HG03521 (cell line): ENCODE measurements around the gene SLC22A5.

Experiments used
- ATAC-seq: cut with Tn5 transposase; IDR thresholded peaks from one replicate; pipeline ENCODE4 v1.9.1; 2021; ENCODE audit warnings: mild to moderate bottlenecking, moderate library complexity; ENCODE audit not compliant: unreplicated experiment

Gene SLC22A5

DNA sequence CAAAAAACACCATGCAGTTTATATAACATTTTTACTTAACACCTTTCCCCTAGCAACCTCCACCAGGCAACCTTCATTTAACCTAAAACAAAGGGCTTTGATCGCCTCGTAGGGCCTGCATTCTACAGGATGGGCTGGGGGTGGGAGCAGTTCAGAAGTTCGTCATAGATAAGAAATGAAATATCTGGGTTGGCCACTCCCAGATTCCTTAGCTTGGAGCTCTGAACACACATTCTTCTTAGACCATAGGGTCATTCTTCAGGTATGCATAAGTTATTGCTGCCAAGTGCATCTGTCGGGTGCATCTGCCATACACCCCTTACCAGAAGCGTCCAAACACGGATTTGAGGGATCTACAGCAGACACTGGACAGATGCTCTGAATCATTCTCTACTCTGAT lies 4.3 kb upstream of the SLC22A5 start:
- ATAC-seq, result no peak

DNA sequence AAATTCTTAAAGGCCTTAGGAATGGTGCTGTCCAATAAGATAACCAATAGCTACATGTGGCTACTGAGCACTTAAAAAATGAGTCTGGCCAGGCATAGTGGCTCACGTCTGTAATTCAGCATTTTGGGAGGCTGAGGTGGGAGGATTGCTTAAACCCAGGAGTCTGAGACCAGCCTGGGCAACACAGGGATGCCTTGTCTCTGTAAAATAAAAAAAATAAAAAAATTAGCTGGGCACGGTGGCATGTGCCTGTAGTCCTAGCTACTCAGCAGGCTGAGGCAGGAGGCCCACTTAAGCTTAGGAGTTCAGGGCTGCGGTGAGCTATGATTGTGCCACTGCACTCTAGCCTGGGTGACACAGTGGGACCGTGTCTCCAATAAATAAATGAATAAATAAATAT lies 1.3 kb upstream of the SLC22A5 start:
- ATAC-seq, result no peak

DNA sequence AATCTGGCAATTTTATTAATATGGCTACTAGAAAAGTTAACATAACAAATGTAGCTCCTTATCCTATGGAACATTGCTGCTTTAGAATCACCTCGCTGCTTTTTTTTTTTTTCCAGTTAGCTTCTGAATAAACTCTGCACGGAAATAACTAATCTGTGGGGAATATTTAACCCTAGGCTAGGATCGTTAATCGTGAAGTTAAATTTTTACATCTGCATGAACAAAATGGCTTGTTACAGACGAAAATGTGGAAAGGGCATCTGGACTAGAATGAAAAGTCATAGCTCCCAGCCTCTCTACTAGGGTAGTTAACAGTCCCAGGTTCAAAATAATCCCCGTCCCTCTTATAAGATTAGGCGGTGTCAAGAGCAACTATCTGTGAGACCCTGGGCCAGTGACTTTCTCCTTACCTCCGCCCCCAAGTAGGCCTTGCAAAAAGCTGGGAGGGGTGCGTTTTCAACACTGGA lies 470 bp upstream of the SLC22A5 start:
- ATAC-seq, result no peak

DNA sequence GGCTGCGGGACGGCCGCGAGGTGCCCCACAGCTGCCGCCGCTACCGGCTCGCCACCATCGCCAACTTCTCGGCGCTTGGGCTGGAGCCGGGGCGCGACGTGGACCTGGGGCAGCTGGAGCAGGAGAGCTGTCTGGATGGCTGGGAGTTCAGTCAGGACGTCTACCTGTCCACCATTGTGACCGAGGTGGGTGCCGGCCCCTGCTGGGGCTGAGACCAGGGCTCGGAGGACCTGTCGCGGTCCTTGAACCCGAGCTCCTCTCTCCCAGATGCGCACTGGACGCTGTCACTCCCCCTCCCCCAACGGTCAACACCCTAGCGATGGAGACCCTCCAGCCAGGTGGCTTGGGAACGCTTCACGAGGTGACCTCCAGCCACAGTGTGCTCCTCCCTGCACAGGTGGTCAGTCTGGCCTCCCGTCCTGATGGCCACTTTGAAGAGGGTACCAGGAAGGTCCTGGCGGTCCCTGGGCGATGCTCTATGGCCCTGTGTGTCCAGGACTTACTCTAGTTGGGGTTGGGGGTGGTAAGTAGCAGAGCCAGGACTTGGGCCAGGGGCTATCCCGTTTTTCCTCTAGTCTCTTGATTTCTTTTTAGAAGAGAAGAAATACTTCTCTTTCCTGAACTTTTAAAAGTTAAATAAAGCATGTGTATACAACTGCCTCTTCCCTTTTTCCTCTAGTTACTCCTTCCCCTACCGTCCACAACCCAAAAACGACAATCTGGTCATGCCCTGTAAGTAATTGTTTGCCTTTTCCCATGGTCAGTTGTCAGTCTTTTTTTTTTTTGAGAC lies 866 bp downstream of the SLC22A5 start:
- no peak for ATAC-seq

DNA sequence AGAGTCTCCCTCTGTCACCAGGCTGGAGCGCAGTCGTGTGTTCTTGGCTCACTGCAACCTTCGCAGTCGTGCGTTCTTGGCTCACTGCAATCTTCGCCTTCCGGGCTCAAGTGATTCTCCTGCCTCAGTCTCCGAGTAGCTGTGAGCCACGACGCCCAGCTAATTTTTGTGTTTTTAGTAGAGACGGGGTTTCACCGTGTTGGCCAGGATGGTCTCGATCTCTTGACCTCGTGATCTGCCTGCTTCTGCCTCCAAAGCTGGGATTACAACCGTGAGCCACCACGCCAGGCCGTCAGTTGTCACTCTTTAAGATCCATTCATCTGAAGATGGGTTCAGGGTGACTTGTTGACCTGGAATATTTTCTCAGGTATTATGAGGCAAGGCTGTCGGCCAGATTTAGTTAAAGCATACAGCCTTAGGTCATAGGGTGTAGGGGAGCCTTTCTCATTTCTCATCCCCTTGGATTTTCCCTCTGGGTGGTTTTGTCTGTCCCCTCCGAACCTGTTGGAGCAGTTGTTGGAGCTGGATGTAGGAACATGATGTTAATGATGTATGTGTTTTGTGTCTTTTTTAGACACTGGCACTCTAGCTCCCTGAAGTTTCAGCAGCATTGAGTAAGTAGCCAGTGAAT lies 1.6 kb downstream of the SLC22A5 start:
- ATAC-seq, result no peak

- ATAC-seq, result no peak
Observed at GRCh38 chr5:132371603-132371994, 2.1 kb downstream of the SLC22A5 start.

DNA sequence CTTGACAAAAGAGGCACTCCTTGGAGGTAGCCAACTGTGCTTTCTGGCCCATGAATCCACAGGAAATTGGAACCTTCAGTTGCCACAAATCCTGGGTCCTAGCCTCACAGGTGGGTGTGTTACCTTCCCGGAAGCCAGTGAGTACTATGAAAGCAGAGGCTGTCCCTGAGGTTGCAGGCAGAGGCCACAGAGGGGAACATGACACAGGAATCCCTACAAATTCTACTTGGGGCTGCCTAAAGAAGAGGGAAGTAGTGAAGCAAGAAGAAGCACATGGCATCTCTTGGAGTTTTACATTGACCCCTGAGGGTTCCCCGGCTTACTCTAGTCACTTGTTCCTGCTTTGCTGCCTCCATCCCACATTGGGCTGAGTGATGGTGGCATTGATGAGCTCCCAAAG lies 2.6 kb downstream of the SLC22A5 start:
- ATAC-seq, result no peak

- ATAC-seq, result no peak
Observed at GRCh38 chr5:132372542-132372941, 3.0 kb downstream of the SLC22A5 start.

- no peak for ATAC-seq
Observed at GRCh38 chr5:132375957-132376356, 6.4 kb downstream of the SLC22A5 start.

DNA sequence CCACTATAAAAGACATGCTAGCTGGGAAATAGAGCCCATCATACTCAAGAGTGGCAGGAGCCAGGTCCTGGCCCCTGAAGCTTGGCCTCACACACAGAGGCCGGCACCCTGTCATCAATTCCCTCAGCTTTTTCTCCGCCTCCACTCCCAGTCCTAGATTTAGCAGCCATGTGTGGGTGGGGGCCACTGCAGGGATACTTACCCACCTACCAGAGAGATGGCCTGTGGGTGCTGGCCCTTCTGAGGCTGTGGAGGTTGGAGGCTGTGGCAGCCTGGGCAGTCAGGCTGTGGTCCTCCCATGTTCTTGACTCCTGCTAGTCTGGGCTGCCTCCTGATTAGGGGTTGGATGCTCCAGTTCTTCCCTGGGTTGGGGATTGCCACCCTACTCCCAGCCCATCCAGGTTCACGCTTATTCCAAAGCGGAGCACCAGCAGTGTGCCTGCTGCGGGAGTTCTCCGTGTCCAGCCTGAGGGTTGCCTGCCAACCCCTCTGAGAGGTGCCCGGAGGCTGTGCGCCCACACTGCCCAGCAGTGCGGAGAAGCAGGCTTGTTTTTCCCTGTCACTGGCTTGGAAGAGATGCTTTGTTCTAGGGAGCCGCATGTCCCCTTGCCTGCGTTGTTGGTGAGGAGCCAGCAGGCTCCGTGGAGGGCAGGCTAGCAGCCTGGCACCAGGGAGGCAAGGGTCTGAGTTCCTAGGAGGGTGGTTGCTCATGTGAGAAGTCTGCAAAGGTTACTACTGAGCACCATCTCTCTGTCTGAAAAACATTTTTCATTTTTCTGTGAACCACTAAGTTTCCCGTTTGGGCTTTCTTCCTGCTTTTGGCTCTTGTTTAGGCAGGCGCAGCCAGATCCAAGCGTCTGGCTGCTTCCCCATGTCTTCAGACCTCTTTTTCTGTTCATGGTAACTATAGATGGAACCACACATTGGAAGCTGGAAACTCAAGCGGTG lies 7.5 kb downstream of the SLC22A5 start:
- no peak for ATAC-seq

- ATAC-seq, result no peak
Observed at GRCh38 chr5:132377738-132378137, 8.2 kb downstream of the SLC22A5 start.

GRCh38 chr5:132378580-132378979 lies 9.1 kb downstream of the SLC22A5 start:
- no peak for ATAC-seq

- no peak for ATAC-seq
Observed at GRCh38 chr5:132380047-132380446, 10.5 kb downstream of the SLC22A5 start.

GRCh38 chr5:132380741-132381140 lies 11.2 kb downstream of the SLC22A5 start:
- no peak for ATAC-seq

DNA sequence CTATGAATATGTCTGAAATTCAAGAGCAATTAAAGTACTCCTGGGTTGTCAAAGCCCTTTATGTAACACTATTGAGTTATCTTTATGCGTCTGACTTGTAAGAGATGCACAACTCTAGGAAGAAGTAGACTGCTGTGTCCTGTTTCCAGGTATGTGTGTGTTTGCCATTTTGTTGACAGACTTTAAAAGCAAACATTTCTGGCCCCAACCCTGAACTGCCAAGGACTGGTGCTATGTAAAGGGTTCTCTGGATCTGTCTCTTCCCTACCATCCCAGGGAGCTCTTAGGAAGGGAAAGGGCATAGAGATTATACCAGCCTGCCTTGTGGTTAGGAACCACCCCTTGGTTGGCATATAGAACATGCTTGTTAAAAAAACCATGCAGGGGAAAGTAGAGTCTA lies 12.1 kb downstream of the SLC22A5 start:
- ATAC-seq, result no peak

DNA sequence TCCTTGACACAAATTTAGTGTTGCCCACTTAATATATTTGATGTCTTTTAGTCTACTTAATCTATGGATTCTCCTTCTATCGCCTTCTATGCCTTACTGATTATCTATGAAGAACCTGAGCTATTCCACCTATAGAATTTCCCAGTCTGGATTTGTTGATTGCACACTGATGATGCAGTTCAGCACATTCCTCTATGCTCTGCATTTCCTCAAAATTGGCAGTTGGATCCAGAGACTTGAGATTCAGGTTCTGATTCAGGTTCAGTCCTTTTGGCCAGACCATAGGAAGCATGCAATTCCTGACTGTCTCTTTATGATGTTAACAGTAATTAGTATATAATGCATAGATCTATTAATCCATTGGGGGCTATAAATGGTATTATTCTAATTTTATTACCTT lies 13.8 kb downstream of the SLC22A5 start:
- no peak for ATAC-seq

DNA sequence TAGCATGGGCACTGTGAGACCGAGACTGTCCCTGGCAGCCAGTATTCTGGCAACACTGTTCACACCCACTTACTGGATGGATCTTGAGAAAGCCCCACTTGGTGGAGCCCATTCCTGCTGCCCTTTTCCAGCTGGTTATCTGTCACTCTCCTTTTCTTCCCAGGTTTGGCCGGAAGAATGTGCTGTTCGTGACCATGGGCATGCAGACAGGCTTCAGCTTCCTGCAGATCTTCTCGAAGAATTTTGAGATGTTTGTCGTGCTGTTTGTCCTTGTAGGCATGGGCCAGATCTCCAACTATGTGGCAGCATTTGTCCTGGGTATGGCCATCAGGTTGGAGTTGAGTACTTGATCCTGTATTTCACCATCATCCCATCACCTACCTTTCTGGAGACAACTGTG lies 14.5 kb downstream of the SLC22A5 start:
- ATAC-seq, result no peak

GRCh38 chr5:132384506-132385050 lies 15.1 kb downstream of the SLC22A5 start:
- ATAC-seq, result no peak

GRCh38 chr5:132385326-132386105 lies 16.0 kb downstream of the SLC22A5 start:
- no peak for ATAC-seq

DNA sequence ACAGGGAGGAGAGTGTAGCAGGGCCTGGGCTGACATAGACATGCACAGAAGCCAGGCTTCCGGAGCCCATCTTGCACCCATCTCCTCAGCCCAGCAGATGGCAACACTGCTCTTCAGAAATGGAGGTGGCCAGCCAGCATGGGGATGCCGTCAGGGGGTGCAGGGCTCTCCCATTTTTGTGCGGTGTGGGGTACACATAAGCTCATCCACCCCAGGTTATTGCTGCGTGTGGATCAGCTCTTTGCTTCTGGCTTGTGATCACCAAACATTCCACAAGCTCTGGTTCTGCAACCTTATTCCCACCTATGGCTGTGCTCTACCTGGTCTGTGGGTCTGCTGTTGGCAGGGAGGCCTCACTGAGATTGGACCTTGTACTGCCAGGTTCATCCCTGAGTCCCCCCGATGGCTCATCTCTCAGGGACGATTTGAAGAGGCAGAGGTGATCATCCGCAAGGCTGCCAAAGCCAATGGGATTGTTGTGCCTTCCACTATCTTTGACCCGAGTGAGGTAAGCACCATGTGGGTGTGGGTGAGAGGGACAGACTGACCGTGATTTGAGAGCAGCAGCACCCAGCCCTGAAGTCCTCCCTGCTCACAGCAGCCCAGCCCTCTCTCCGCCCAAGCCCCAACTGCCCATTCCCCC lies 17.3 kb downstream of the SLC22A5 start:
- peak; percentile 77 for ATAC-seq
